PC-9 (cell line): ENCODE data around the gene CCDC88C. TPM values are rescaled to one million over a fixed set of nuclear protein-coding genes. Genes with fewer than 3 reads are reported as not detected.

ENCODE experiments used
- BruUV-seq: library from RNA; stranded (reverse); fragments of 400-500 nt; replicated peaks from 2 replicates; lab custom pipeline; 2021; lab: Mats Ljungman, UMichigan
- CTCF ChIA-PET: fragments of 300-600 bp; sonication (Branson Sonifier 250); formaldehyde crosslinking; loops from one replicate; lab custom pipeline; 2022; ENCODE audit warnings: antibody characterized with exemption; lab: Charles Lee
- POLR2A ChIA-PET: fragments of 300-600 bp; sonication (Branson Sonifier 250); formaldehyde crosslinking; loops from one replicate; lab custom pipeline; 2022; ENCODE audit warnings: antibody characterized with exemption; ENCODE audit not compliant: unreplicated experiment; lab: Charles Lee
- DNase-seq, 2 experiments: peaks; one replicate each; pipeline versions ENCODE4 v3.0.0 to v3.0.0-alpha.2; 2015 to 2022; ENCODE audit warnings: mixed read lengths in 1 of 2
- H2AFZ ChIP-seq: fragments of 200-600 bp; sonication (generic); 2 replicates; pipeline ENCODE4 v1.8.1; 2017; ENCODE audit warnings: antibody characterized with exemption
- H3F3A ChIP-seq: fragments of 200-600 bp; sonication (generic); 2 replicates; pipeline ENCODE4 v1.8.1; 2017; ENCODE audit warnings: antibody characterized with exemption, mild to moderate bottlenecking, low read depth; ENCODE audit not compliant: insufficient read depth
- H3K27ac ChIP-seq: fragments of 200-600 bp; sonication (generic); 2 replicates; pipeline ENCODE4 v1.6.1; 2016; ENCODE audit warnings: mixed run types
- H3K27me3 ChIP-seq: fragments of 200-600 bp; sonication (generic); 2 replicates; pipeline ENCODE4 v1.6.1; 2016; ENCODE audit warnings: low read depth, mixed run types; ENCODE audit not compliant: insufficient read depth
- H3K36me3 ChIP-seq: fragments of 200-600 bp; sonication (generic); 2 replicates; pipeline ENCODE4 v1.6.1; 2016; ENCODE audit warnings: low read depth, mixed run types
- H3K4me1 ChIP-seq: fragments of 200-600 bp; sonication (generic); replicated peaks from 2 replicates; pipeline ENCODE4 v1.6.1; 2016; ENCODE audit warnings: mixed run types; ENCODE audit not compliant: insufficient read depth
- H3K4me2 ChIP-seq: fragments of 200-600 bp; sonication (generic); 2 replicates; pipeline ENCODE4 v1.6.1; 2017; ENCODE audit warnings: mixed run types
- H3K4me3 ChIP-seq: fragments of 200-600 bp; sonication (generic); 2 replicates; pipeline ENCODE4 v1.6.1; 2016; ENCODE audit warnings: mixed run types
- H3K79me2 ChIP-seq: fragments of 200-600 bp; sonication (generic); 2 replicates; pipeline ENCODE4 v1.6.1; 2017; ENCODE audit warnings: low read depth, mixed run types
- H3K9me2 ChIP-seq: fragments of 200-600 bp; sonication (generic); 2 replicates; pipeline ENCODE4 v1.8.1; 2017; ENCODE audit warnings: mild to moderate bottlenecking; ENCODE audit not compliant: insufficient read depth
- H3K9me3 ChIP-seq: fragments of 200-600 bp; sonication (generic); 2 replicates; pipeline ENCODE4 v1.8.1; 2016; ENCODE audit warnings: low read depth; ENCODE audit not compliant: insufficient read depth
- H4K20me1 ChIP-seq: fragments of 200-600 bp; sonication (generic); 2 replicates; pipeline ENCODE4 v1.8.1; 2017; ENCODE audit not compliant: insufficient read depth
- CTCF ChIP-seq: fragments of 200-600 bp; sonication (generic); conservative IDR thresholded peaks from 2 replicates; pipeline ENCODE4 v1.6.1; 2017; ENCODE audit warnings: mixed run types, antibody characterized with exemption, mild to moderate bottlenecking, moderate library complexity
- EZH2 ChIP-seq: fragments of 200-600 bp; sonication (generic); IDR thresholded peaks from 2 replicates; pipeline ENCODE4 v1.8.0; 2017; ENCODE audit warnings: antibody characterized with exemption, low read depth
- intact Hi-C: fragments of 100-400 bp; cut with micrococcal nuclease; formaldehyde crosslinking; loops from one replicate; pipeline ENCODE4 v1.10.0; 2022; ENCODE audit not compliant: unreplicated experiment
- total RNA-seq: library from RNA; stranded (reverse); gene quantifications from 2 replicates; pipeline ENCODE4 v1.2.3, GENCODE V29; 2021

CCDC88C gene
- total RNA-seq, 1 experiment from 2014 or later: 7.4 TPM

DNA sequence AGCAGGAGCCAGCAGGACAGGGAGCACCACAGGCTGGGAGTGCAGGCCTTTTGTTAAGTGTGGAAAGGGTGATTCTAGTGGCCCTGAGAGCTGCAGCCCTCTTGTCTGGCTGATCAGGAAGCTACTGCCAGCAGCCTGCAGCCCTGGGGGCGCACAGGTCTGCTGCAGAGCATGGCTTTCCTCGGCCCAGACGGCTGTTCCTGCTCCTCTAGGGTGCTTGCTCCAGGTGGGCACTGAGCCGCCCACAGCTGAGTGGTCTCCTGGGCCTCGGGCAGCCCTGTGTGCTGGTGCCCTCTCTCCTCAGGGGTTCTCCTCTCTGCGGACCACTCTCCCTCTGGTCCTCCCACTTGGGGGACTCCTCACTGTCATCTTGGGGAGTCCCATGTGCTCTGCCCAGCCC, 18.9 kb downstream of the CCDC88C start:
- Histone ChIP-seq H3K36me3 (no peaks in the 10 kb centered on the region), H3K27me3 (no peaks in the 10 kb centered on the region), H3K4me3 (no peak overlapping the region), H3K4me2 (no peak overlapping the region), H4K20me1 (no peaks in the 10 kb centered on the region), H2AFZ (no peak overlapping the region), H3K79me2 (0 out of 2 replicates have a peak, but pooled peaks cover 8% of the 10 kb centered on the region), H3K4me1 (0 out of 2 replicates have a peak, but pooled peaks cover 3% of the 10 kb centered on the region), H3K27ac (no peak overlapping the region), H3K9me2 (no peaks in the 10 kb centered on the region), H3K9me3 (no peaks in the 10 kb centered on the region), H3F3A (no peaks in the 10 kb centered on the region)
- TF ChIP-seq CTCF (no peak), EZH2 (no peak)
- intact Hi-C loops: no loop called here
- BruUV-seq: no TSS peak
- ChIA-PET CTCF (no interaction called here), POLR2A (no interaction called here)
- DNase-seq: no peak

GRCh38 chr14:91397965-91398591, 19.5 kb downstream of the CCDC88C start:
- Histone ChIP-seq H4K20me1 (no peaks in the 10 kb centered on the region), H3K9me2 (no peaks in the 10 kb centered on the region), H3K79me2 (0 out of 2 replicates have a peak, but pooled peaks cover 8% of the 10 kb centered on the region), H3K4me2 (no peak overlapping the region), H3K4me1 (0 out of 2 replicates have a peak, but pooled peaks cover 3% of the 10 kb centered on the region), H2AFZ (no peak overlapping the region), H3F3A (no peaks in the 10 kb centered on the region), H3K9me3 (no peaks in the 10 kb centered on the region), H3K27ac (no peak overlapping the region), H3K4me3 (no peak overlapping the region), H3K27me3 (no peaks in the 10 kb centered on the region), H3K36me3 (no peaks in the 10 kb centered on the region)
- intact Hi-C loops: no loop called here
- BruUV-seq: no TSS peak
- TF ChIP-seq EZH2: no peak
- TF ChIP-seq CTCF: no peak
- CTCF ChIA-PET: no interaction called here
- POLR2A ChIA-PET: no interaction called here
- no peak for DNase-seq

DNA sequence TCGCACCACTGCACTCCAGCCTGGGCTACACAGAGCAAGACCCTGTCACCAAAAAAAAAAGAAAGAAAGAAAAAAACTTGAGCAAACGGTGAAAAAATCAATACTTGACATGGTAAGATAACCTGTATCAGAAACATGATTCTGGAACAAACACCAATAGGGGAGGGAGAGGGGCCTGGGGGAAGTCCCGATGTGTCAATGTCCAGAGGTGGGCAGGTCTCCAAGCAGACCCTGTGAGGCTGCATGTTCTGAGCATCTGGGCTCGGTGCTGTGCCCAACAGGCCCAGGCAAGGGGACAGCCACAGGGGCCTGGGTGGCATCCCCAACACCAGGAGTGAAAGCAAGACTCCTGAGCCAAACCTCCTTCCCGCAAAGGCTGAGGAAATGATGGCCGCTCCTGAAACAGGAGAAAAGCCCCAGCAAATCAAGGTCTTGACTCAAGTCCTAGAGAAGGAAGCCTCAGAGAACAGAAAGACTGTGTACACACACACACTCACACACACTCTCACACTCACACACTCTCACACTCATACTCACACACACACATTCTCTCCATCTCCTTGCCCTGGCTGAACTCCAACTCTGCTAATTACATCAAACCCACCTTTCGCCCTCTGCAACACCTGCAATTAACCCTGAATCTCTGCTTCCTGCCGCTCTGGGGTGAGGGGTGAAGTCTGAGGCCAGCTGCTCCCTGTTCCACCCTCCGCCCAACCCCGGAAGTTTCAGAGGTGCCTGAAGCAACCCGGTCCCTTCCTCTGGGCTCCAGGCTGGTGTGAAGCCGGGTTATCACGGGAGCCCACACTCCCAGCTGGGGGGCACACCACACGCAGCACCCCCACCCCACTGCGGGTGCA, 20.4 kb downstream of the CCDC88C start:
- H3K36me3 ChIP-seq: no peaks in the 10 kb centered on the region
- POLR2A ChIA-PET: no interaction called here
- 0 out of 2 replicates have a peak, but pooled peaks cover 6% of the 10 kb centered on the region for H3K79me2 ChIP-seq
- H3K27me3 ChIP-seq: no peaks in the 10 kb centered on the region
- no peaks in the 10 kb centered on the region for H3K9me3 ChIP-seq
- BruUV-seq: no TSS peak
- CTCF ChIA-PET: no interaction called here
- H3K4me1 ChIP-seq: 0 out of 2 replicates have a peak, but pooled peaks cover 3% of the 10 kb centered on the region
- H4K20me1 ChIP-seq: no peaks in the 10 kb centered on the region
- H2AFZ ChIP-seq: no peak overlapping the region
- no peak overlapping the region for H3K4me2 ChIP-seq
- TF ChIP-seq CTCF: no peak
- TF ChIP-seq EZH2: no peak
- H3K9me2 ChIP-seq: no peaks in the 10 kb centered on the region
- H3K4me3 ChIP-seq: no peak overlapping the region
- intact Hi-C loops: no loop called here
- no peak overlapping the region for H3K27ac ChIP-seq
- H3F3A ChIP-seq: no peaks in the 10 kb centered on the region
- DNase-seq: no peak
